Upper lobe of left lung (tissue), 4 donors: ENCODE results near the gene MRPL14.

ENCODE experiments used
- EP300 ChIP-seq, 4 donors: sonication (generic); formaldehyde crosslinking; IDR thresholded peaks; one replicate each; pipeline ENCODE4 v1.5.1; 2017; ENCODE audit warnings: antibody characterized with exemption in 4 of 4, control low read depth in 2 of 4
- POLR2A ChIP-seq, 4 donors: fragments of 450-650 bp; IDR thresholded peaks; one replicate each; pipeline ENCODE4 v1.5.1; 2016 to 2017; ENCODE audit warnings: antibody characterized with exemption in 4 of 4, mild to moderate bottlenecking in 2 of 4
- POLR2AphosphoS5 ChIP-seq, 2 donors: sonication (generic); formaldehyde crosslinking; IDR thresholded peaks; one replicate each; pipeline ENCODE4 v1.5.1; 2017; ENCODE audit warnings: antibody characterized with exemption in 2 of 2
- TF ChIP-seq, protein P1 (sequence below), 6 experiments: fragments of 450-650 bp in 4 of 6; fragments of 200-600 bp in 2 of 6; sonication (generic) in 2 of 6; IDR thresholded peaks; one replicate each; pipeline ENCODE4 v1.5.1; 2016 to 2019; ENCODE audit warnings: antibody characterized with exemption in 6 of 6

DNA sequence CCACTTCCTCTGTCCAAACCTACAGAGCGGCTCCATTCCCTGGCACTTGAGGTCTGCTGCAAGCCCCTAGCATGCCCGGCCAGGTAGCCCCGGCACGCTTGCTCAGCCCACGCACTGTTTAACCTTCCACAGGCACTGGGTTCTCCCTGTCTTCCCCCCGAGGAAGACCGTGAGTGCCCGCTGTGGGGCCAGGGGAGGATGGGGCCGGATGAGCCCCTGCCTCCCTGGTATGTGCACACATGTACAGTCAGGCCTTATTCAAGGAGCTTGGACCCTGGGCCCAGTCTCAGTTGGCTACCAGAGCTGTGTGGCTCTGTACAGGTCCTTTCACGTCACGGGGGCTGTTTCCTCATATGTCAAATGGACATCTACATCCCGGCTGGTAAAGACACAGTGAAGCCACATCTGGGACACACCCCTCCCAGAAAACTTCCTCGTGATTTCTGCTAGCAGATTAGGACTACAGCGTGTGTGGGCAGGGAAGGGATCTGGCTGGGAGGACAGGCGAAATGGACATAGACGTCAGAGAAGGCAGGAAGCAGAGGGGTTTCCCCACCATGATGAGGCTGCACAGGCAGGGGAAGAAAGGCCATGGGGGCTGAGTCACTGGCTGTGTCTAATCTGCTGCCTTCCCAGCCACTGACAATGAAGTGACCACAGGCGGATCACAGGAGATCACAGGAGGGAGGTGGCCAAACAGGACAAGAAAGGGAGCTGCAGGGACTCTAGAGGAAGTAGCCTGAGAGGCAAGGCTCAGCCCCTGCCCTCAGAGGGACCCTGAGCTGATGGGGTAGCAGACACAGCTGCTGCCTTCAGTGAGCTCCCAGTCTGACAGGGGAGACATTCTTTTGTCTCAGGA, 62.9 kb downstream of the MRPL14 start:
- TF ChIP-seq EP300 (IDR thresholded peaks at IDR 0.05) (peak in 3 of 4 donors; percentile 44 to 81 (median 73)), POLR2A (IDR thresholded peaks at IDR 0.05) (peak in 1 of 4 donors; percentile 73), POLR2AphosphoS5 (IDR thresholded peaks at IDR 0.05) (peak; percentile 55 to 85)
- TF ChIP-seq, protein P1, sequence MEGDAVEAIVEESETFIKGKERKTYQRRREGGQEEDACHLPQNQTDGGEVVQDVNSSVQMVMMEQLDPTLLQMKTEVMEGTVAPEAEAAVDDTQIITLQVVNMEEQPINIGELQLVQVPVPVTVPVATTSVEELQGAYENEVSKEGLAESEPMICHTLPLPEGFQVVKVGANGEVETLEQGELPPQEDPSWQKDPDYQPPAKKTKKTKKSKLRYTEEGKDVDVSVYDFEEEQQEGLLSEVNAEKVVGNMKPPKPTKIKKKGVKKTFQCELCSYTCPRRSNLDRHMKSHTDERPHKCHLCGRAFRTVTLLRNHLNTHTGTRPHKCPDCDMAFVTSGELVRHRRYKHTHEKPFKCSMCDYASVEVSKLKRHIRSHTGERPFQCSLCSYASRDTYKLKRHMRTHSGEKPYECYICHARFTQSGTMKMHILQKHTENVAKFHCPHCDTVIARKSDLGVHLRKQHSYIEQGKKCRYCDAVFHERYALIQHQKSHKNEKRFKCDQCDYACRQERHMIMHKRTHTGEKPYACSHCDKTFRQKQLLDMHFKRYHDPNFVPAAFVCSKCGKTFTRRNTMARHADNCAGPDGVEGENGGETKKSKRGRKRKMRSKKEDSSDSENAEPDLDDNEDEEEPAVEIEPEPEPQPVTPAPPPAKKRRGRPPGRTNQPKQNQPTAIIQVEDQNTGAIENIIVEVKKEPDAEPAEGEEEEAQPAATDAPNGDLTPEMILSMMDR (IDR thresholded peaks at IDR 0.05) = no peak
